T1000 (cell line): ENCODE results near the gene ACOT12.
A peak's percentile ranks its signal among the peaks of the same experiment; 100 is the strongest.
"Not testable (repeated sequence)": the region's sequence is repeated elsewhere in the genome, so short reads cannot be mapped to it uniquely, and the experiment has no call there.

Experiments used
- DNase-seq: peaks from one replicate; lab custom pipeline; 2025; ENCODE audit warnings: mixed read lengths; lab: John Stamatoyannopoulos, UW

The ACOT12 gene

GRCh38 chr5:81344736-81345135 lies 49.2 kb downstream of the ACOT12 start:
- no peak for DNase-seq

GRCh38 chr5:81338213-81338612 lies 55.7 kb downstream of the ACOT12 start:
- not testable (repeated sequence) for DNase-seq

- DNase-seq, result no peak
Measured at GRCh38 chr5:81337803-81338202, 56.1 kb downstream of the ACOT12 start.

GRCh38 chr5:81336556-81336955 lies 57.4 kb downstream of the ACOT12 start:
- no peak for DNase-seq

- DNase-seq, result no peak
Measured at GRCh38 chr5:81335946-81336345, 58.0 kb downstream of the ACOT12 start.

GRCh38 chr5:81334304-81335061 lies 59.5 kb downstream of the ACOT12 start:
- no peak for DNase-seq

- no peak for DNase-seq
Measured at GRCh38 chr5:81326554-81326953, 67.4 kb downstream of the ACOT12 start.

- DNase-seq, result no peak
Measured at GRCh38 chr5:81317536-81317935, 76.4 kb downstream of the ACOT12 start.

GRCh38 chr5:81316571-81316970 lies 77.4 kb downstream of the ACOT12 start:
- DNase-seq, result no peak

GRCh38 chr5:81315830-81316229 lies 78.1 kb downstream of the ACOT12 start:
- no peak for DNase-seq

GRCh38 chr5:81315336-81315735 lies 78.6 kb downstream of the ACOT12 start:
- DNase-seq, result no peak

- DNase-seq, result no peak
Measured at GRCh38 chr5:81314581-81314980, 79.4 kb downstream of the ACOT12 start.

- DNase-seq, result no peak
Measured at GRCh38 chr5:81313686-81314085, 80.2 kb downstream of the ACOT12 start.

GRCh38 chr5:81313278-81313677 lies 80.7 kb downstream of the ACOT12 start:
- no peak for DNase-seq

- no peak for DNase-seq
Measured at GRCh38 chr5:81310402-81311063, 83.4 kb downstream of the ACOT12 start.

GRCh38 chr5:81308836-81309235 lies 85.1 kb downstream of the ACOT12 start:
- no peak for DNase-seq

GRCh38 chr5:81305785-81306184 lies 88.1 kb downstream of the ACOT12 start:
- DNase-seq, result no peak

- DNase-seq, result no peak
Measured at GRCh38 chr5:81303563-81303962, 90.4 kb downstream of the ACOT12 start.

- no peak for DNase-seq
Measured at GRCh38 chr5:81302596-81302995, 91.3 kb downstream of the ACOT12 start.

GRCh38 chr5:81301271-81302015 lies 92.5 kb downstream of the ACOT12 start, which contains the start of gene ZCCHC9:
TSS of gene ZCCHC9 (plus strand) at chr5:81301587. CDS start at chr5:81304758, 3,171 bp downstream.
- peak; percentile 89 for DNase-seq

GRCh38 chr5:81300921-81301270 lies 93.0 kb downstream of the ACOT12 start:
- DNase-seq, result no peak

- DNase-seq, result no peak
Measured at GRCh38 chr5:81297531-81297930, 96.4 kb downstream of the ACOT12 start.

GRCh38 chr5:81294021-81294420 lies 99.9 kb downstream of the ACOT12 start:
- DNase-seq, result not testable (repeated sequence)
